ENCODE measurements around the gene PGBD2. TPM values are rescaled to one million over a fixed set of nuclear protein-coding genes. Genes with fewer than 3 reads are reported as not detected.

The PGBD2 gene
- total and polyA plus RNA-seq, 9 of the 15 experiments (the other 6 are each of a cell fraction or from before 2014, with no cell fraction given) = 11.9 to 21.8 (median 14.7) TPM

DNA sequence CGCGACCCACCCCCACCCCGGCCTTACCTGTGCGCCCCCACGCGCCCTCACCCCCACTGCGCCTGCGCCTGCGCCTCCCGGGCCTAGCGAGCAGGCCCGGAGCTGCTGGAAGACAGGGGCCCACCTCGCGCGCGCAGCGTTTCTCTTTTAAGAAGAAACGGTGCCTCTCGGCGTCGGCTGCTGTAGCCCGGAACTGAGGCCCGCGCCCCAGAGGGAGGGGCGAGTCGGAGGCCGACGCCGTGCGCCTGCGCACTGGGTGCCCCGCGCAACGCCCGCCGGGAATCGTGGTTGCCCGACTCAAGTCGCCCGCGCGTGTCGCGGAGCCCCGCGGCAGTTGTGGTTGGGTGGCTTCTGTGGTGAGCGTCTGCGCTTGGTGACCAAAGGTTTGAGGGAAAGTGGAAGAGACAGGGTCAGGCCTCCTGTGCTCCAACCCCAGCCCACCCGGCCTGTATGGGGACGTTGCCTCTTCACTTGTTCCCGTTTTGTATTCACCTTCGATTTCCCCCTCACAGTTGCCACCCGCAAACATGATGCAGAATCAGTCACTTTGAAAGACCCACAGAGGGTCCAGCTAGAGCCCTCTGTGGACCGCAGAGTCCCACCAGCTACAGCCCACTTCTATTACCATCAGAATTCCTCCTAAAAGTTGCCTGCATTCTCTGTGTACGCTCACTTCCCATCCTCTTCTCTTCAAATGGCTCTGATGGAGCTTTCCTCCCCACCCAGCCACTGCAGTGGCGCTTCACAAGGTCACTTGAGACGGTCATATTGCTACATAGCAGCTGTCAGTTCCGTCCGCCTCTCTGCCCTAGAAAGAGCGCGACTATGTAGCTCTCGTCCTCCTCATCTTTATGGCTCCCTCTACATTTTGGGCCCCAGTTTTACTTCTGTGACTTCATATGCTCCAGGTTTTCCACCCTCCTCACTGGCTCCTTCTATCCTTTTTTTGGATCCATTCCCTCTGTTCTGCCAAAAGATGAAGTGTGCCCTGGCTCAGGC is 46.8 kb upstream of the PGBD2 start, which contains the start of gene ZNF692:
TSS of gene ZNF692 (minus strand) at position 195 of the 999 bp plus-strand sequence. CDS start 776 bp downstream, outside the sequence.
- peak within 1 kb of the TSS; percentile 66 for H3K4me3 ChIP-seq
- in situ Hi-C loops (cut with MboI) = no loop called here
- H2AFZ ChIP-seq (ENCODE audit: low read depth, low read length) = peak within 1 kb of the TSS; percentile 68
- H4K20me1 ChIP-seq (replicated peaks; ENCODE audit: control insufficient read depth, insufficient read depth, low read length) = no peaks in the 10 kb centered on the region
- intact Hi-C loops (cut with micrococcal nuclease) = loop anchor here (1.0 to 2.0 kb wide), 4 partner anchors 14 to 47 kb away; partner anchors contain the start of genes PGBD2 and ZNF672
- ChIA-PET CTCF (ENCODE audit: low intra/inter-chr PET ratio) (interaction anchor here (1.4 to 2.8 kb wide), 4 partner anchors 21 to 66 kb away, joined by 3 to 12 read pairs (median 10); no protein-coding TSS in a partner anchor), POLR2A (interaction anchor here (0.6 to 7.2 kb wide), 14 partner anchors 8 to 1535 kb away, joined by 3 to 71 read pairs (median 4); partner anchors contain the start of genes PGBD2, SH3BP5L and ZNF672)
- H3K36me3 ChIP-seq (ENCODE audit: control insufficient read depth, insufficient read depth, low read length) = peaks cover 33% of the 10 kb centered on the region
- peak; percentile 94 to 99 (median 96) for DNase-seq (ENCODE audit: extremely low read depth in 1 of 4, low spot score in 3 of 4)
- TSS peak; percentile 92 for BruUV-seq (replicated peaks)
- H3K9ac ChIP-seq (ENCODE audit: insufficient read depth in 1 of 2, low read depth in 2 of 2, low read length in 2 of 2) = peak within 1 kb of the TSS; percentile 93 to 97
- H3K27me3 ChIP-seq (ENCODE audit: control insufficient read depth in 2 of 2, insufficient read depth in 2 of 2, low read length in 2 of 2) = no peaks in the 10 kb centered on the region
- peak within 1 kb of the TSS; percentile 100 for H3K4me2 ChIP-seq (ENCODE audit: insufficient read depth, low read length)
- peaks cover 48% of the 10 kb centered on the region for H3K79me2 ChIP-seq (ENCODE audit: control insufficient read depth, insufficient read depth, low read length)
- peak; percentile 86 for FAIRE-seq
- no peaks in the 10 kb centered on the region for H3K9me3 ChIP-seq (replicated peaks; ENCODE audit: control insufficient read depth, insufficient read depth, low read depth, low read length)
- peak within 1 kb of the TSS; percentile 99 for H3K27ac ChIP-seq (ENCODE audit: extremely low read depth, low read depth, low read length)
- 3% methylated on average over 36 of the region's 62 CpGs for WGBS (ENCODE audit: insufficient coverage, low coverage, missing lambda C conversion rate)
- peak; percentile 86 for ATAC-seq
- peaks cover 47 to 50% of the 10 kb centered on the region in 2 experiments for H3K4me1 ChIP-seq (replicated peaks in 1 of 2; ENCODE audit: control insufficient read depth in 2 of 2, insufficient read depth in 2 of 2, low read length in 2 of 2)
- H3K9me1 ChIP-seq (ENCODE audit: control insufficient read depth, insufficient read depth, low read length) = peaks cover 3% of the 10 kb centered on the region
- TF ChIP-seq SMARCA4 (IDR thresholded peaks at IDR 0.05) (peak; percentile 30; the same call in 1 of the 2 replicates), ZNF589 (CRISPR knock-in tag; IDR thresholded peaks at IDR 0.05; ENCODE audit: low read depth) (peak; percentile 34; the same call in 1 of the 2 replicates), OTX1 (CRISPR knock-in tag; IDR thresholded peaks at IDR 0.05) (no peak), DPF2 (IDR thresholded peaks at IDR 0.05) (peak; percentile 34; the same call in 1 of the 2 replicates), ZNF584 (CRISPR knock-in tag; IDR thresholded peaks at IDR 0.05; ENCODE audit: low read depth) (0 out of 2 replicates have a peak, but pooled peaks have one; percentile 32), U2AF2 (optimal IDR thresholded peaks at IDR 0.05; ENCODE audit: low read depth, low read length) (no peak), GTF2E2 (tag; IDR thresholded peaks at IDR 0.05) (peak; percentile 48; the same call in 1 of the 2 replicates), ZNF324 (CRISPR knock-in tag; IDR thresholded peaks at IDR 0.05) (no peak), ZNF217 (CRISPR knock-in tag; IDR thresholded peaks at IDR 0.05) (no peak), TEAD4 (IDR thresholded peaks at IDR 0.05; ENCODE audit: low read length) (no peak; the same call in 1 of the 2 replicates), TEAD4 (CRISPR knock-in tag; IDR thresholded peaks at IDR 0.05; ENCODE audit: borderline replicate concordance) (no peak), ZNF764 (CRISPR knock-in tag; IDR thresholded peaks at IDR 0.05; ENCODE audit: low read depth) (no peak), MBD2 (IDR thresholded peaks at IDR 0.05; ENCODE audit: borderline replicate concordance, low read depth) (peak; percentile 82; the same call in 1 of the 2 replicates), MYC (IDR thresholded peaks at IDR 0.05; ENCODE audit: low read depth, low read length) (peak; percentile 74), MYC (CRISPR knock-in tag; IDR thresholded peaks at IDR 0.05; ENCODE audit: borderline replicate concordance, low read depth) (no peak), ZNF212 (CRISPR knock-in tag; IDR thresholded peaks at IDR 0.05) (0 out of 2 replicates have a peak, but pooled peaks have one; percentile 48)
- TF ChIP-seq, protein P1, sequence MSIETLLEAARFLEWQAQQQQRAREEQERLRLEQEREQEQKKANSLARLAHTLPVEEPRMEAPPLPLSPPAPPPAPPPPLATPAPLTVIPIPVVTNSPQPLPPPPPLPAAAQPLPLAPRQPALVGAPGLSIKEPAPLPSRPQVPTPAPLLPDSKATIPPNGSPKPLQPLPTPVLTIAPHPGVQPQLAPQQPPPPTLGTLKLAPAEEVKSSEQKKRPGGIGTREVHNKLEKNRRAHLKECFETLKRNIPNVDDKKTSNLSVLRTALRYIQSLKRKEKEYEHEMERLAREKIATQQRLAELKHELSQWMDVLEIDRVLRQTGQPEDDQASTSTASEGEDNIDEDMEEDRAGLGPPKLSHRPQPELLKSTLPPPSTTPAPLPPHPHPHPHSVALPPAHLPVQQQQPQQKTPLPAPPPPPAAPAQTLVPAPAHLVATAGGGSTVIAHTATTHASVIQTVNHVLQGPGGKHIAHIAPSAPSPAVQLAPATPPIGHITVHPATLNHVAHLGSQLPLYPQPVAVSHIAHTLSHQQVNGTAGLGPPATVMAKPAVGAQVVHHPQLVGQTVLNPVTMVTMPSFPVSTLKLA (conservative IDR thresholded peaks at IDR 0.05) = peak; percentile 57 to 71
- TF ChIP-seq, protein P2, sequence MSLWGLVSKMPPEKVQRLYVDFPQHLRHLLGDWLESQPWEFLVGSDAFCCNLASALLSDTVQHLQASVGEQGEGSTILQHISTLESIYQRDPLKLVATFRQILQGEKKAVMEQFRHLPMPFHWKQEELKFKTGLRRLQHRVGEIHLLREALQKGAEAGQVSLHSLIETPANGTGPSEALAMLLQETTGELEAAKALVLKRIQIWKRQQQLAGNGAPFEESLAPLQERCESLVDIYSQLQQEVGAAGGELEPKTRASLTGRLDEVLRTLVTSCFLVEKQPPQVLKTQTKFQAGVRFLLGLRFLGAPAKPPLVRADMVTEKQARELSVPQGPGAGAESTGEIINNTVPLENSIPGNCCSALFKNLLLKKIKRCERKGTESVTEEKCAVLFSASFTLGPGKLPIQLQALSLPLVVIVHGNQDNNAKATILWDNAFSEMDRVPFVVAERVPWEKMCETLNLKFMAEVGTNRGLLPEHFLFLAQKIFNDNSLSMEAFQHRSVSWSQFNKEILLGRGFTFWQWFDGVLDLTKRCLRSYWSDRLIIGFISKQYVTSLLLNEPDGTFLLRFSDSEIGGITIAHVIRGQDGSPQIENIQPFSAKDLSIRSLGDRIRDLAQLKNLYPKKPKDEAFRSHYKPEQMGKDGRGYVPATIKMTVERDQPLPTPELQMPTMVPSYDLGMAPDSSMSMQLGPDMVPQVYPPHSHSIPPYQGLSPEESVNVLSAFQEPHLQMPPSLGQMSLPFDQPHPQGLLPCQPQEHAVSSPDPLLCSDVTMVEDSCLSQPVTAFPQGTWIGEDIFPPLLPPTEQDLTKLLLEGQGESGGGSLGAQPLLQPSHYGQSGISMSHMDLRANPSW (CRISPR knock-in tag; IDR thresholded peaks at IDR 0.05) = no peak; the same call in 1 of the 2 replicates
